HG03064 (cell line): ENCODE measurements around the gene PRR22.
A peak's percentile ranks its signal among the peaks of the same experiment; 100 is the strongest.
"Not testable (repeated sequence)": the region's sequence is repeated elsewhere in the genome, so short reads cannot be mapped to it uniquely, and the experiment has no call there.

Source experiments
- ATAC-seq: cut with Tn5 transposase; IDR thresholded peaks from one replicate; pipeline ENCODE4 v1.9.1; 2021; ENCODE audit warnings: low read depth; ENCODE audit not compliant: unreplicated experiment

Gene PRR22

DNA sequence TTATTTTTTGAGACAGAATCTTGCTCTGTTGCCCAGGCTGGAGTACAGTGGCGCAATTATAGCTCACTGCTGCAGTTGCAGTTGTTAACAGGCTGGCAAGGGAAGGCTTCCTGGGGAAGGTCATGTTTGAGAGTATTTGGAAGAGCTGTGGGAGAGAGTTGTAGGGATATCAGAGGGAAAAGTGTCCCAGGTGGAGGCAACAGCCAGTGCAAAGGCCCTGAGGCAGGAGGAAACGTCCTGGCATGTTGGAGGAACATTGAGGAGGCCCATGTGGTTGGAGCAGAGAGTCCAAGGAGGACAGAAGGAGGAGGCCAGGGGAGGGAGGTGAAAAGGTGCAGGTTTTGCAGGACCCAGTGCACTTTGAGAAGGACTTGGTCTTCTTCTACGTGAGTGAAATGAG is 8.6 kb upstream of the PRR22 start:
- ATAC-seq = no peak

DNA sequence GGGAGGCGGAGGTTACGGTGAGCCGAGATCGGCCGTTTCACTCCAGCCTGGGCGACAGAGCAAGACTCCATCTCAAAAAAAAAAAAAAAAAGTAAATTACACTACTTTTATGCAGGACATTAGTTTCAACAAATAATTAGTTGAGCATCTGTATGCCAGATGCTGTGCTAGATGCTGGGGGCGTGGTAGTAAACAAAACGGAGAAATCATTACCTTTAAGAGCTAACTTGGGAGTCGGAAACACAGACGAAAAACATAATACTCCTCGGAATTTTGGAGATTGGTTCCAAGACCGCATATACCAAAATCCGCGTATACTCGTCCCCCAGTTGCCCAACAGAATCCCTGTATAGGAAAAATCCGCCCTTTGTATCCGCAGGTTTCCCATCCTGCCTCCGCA is 7.7 kb upstream of the PRR22 start:
- no peak for ATAC-seq

DNA sequence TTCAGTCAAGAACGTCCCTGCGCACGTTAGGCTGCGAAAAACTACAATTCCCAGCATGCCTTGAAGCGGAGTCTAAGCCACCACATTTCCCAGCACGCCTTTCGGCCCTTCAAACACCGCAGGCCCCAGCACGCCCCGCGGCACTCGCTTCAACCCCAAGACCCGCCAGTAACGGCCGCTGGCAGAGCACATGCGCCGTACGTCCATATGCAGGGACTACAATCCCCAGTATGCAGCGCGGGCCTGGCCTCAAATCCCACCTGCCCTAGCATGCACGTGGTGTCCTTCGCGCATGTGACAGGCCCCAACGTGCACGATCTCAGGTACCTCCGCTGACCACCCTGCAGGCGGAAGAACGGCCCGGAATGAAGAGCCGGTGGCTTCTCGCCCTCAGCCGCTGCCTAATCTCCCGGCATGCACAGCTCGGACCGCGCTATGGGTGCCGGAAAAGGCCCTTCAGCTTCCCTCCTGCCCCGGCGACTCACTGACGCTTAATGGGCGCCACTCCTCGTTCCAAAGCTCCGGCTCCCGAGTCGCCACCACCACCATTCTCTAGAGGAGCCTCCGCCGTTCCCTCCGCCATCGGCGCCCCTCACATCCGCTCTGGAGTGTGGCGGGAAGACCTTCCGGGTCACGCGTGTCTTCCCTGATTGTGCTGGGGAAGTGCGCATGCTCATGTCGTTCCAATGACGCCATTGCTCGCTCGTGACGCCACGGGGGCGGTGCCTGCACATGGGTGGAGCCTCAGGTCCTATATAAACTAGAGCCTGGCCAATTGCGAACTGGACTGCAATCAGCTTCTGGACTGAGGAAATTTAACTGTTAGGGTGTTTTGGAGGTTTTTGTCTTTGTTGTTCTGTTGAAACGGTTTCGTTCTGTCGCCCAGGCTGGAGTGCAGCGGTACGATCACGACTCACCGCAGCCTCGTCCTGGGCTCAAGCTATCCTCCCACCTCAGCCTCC is 6.3 kb upstream of the PRR22 start, which contains the start of gene DUS3L:
Gene DUS3L (minus strand): TSS at position 605 of the 962 bp plus-strand sequence. CDS start 22 bp downstream, at position 583.
- ATAC-seq = peak; percentile 86

DNA sequence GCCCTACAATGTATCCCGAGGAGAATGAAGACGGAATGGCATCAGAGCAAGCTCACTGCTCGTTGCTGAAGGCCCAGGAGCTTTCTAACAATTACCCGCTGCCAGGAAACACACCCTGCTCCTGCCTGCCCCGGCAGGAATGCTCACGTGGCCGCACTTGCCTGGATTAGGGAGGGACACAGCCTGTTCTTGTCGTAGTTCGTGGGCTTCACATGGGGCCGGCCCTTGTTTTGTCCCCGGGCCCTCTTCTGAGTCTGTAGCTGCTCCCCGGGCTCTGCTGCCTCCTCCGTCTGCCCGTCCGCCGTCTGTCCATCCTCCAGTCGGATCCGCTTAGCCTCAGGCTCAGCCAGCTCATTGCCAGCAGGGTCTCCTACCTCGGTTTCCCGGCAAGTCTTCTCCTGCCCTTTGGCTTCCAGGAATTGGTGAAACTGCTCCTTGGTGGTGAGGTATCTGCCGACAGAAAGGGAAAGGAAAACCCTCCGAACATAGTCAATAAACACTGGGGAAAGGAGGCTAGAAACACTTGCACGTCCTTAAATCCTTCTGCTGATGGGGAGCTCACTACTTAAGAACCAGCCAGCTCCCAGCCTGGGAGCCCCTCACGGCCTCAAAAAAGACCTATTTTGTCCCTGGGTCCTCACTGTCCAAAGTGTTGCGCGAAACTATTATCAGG is 5.5 kb upstream of the PRR22 start:
- no peak for ATAC-seq

DNA sequence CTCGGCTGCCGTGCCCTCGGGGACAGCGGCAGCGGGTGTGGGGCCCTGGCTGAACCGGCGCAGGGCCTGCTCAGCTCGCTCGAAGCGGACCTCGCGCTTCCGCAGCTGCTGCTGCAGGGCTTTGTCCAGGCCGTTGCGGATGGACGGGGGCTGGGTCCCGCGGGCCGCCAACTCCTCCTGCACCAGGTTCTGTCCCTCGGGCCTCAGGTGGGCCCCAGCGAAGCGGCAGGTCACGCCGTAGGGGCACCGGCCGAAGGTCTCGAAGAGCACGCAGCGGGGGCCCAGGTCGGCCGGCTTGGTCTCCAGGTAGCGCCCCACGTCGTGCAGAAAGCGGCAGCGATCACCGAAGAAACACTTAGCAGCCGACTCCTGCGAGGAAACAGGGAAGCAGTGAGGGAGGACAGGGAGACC is 4.8 kb upstream of the PRR22 start:
- ATAC-seq = no peak

DNA sequence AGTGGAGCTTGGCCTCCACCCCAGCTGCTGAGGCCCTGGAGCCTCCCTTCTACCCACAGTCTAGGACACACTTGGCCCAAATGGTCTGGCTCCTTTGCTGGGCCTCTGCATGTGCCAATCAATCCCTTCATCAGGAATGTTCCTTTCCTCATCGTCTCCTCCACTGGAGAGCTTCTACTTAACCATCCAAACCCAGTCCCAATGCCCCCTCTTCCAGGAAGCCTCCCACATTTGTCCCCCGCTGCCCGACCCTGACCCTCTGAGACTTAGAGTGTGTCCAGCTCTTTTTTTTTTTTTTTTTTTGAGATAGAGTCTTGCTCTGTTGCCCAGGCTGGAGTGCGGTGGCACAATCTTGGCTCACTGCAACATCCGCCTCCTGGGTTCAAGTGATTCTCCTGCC is 3.9 kb upstream of the PRR22 start:
- ATAC-seq = no peak

DNA sequence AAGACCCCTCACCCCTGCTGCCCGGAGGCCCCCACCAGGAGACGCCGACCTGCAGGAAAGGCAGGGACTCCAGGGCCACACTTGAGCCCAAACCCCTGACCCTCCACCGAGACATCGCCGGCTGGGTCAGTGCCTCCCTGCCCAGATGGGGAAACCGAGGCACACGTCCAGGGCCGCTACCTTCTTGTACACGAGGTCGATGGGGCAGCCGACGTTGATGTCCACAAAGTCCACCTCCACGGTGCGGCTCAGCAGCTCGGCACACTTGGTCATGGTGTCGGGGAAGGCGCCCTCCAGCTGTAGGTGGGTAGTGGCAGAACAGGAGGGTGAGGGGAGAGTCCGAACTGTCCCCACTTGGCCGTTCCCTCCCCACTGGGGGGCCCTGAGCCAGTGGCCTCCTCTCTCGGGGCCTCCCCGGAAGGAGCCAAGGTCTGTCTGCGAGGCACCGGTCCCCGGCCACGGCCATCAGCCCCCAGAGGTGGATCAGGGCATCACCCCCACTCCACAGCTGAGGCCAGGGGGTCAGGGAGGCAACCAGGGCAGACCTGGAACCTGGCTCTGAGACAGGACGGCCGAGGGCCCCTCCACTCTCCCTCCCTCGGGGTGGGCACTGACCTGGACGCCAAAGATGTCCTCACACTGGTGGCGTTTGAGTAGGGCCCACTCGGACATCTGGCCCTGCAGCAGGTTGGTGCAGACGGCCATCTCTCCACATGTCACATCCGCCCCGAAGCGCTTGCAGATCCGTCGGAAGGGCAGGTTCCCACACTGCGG is 3.0 kb upstream of the PRR22 start:
- no peak for ATAC-seq

DNA sequence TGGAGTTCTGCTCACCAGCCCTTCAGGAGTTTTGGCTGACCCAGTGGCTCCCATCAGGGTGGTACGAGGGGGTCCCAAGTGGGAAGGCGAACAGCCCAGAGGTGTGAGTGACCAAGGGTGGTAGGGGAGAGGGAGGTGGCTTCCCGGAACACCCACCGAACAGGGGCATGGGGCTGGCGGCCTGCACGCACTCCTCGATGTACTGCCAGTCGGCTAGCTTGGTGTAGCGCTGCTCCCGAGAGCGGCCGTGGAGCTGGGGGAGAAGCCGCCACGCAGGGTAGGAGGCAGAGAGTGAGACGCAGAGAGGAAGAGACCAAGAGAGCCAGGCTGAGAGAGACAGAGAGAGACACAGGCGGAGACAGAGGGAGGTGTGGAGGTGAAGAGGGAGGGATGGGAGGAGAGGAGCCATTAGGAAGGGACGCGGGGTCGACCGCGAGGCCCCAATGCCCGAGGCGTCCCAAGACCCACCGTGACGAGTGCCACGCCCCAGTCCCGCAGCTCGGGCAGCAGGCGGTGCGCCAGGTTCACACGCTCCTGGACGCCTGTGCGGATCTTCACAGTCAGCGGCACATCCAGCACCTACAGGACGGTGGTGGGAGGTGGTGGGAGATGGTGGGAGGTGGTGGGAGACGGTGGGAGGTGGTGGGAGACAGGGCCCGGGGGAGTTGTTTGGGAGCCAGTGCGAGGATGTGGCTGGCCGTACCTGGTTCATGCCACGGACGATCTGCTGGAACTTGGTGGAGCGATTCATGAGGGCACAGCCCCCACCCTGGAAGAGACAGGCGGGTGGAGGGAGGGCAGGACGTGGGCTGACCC is 2.3 kb upstream of the PRR22 start:
- ATAC-seq = no peak

DNA sequence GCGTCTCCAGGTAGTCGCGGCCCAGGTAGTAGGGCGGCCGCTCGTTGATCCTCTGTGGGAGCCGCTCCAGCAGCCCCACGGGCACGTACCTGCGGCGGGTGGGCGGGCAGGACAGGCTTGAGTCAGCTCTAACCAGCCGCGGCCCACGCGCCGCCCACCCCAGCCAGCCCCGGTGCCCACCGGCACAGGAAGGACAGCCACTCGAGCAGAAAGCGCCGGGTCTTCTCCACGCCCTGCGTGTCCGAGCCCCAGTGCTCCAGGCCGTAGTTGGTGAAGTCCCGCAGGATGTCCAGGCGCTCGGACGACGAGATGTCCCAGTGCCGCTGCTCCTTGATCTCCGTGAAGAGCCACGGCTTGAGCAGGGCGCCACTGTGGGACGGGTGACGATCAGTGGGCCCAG is 877 bp upstream of the PRR22 start:
- no peak for ATAC-seq

DNA sequence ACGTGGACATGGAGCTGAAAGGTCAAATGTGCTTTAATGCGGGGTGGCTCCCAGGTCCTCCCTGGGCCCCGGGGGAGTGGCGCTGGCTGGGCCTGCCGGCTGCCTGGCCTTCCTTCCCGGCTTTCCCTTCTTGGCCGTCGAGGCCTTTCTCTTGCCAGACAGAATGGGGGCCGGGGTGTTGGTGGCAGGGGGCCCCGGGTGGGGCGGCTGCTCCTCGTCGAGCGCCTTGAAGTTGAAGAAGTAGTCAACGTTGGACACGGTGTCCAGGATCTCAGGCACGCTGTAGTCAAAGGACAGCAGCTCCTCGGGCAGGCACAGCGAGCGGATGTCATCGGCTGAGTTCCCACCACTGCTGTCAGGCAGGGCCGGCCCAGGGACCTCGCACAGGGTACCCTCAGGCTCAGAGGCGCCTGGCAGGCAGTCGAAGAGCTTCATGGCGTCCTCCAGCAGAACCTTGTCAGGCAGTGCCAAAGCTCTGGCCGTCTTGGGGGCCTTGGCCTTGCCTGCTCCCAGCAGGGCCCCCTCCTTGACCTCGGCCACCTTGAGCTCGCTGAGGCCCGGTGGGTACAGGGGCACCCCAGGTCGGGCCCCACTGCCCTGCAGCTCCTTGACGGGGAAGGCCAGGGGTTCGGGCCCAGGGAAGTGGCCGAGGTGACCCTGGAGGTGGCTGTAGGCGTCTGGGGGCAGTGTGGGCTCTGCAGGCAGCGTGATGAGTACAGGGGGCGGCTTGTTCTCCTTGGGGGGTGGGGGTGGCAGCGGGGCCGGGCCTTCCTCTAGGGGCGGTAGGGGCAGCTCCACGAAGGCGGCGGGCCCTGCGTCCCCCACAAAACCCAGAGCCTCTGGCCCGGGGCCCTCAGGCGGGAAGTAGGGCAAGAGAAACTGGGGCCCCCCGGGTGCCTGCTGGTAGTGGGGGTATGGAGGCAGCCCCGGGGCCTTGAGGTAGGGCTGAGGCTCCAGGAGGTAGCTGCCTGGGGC is 1.3 kb downstream of the PRR22 start:
- ATAC-seq = no peak

DNA sequence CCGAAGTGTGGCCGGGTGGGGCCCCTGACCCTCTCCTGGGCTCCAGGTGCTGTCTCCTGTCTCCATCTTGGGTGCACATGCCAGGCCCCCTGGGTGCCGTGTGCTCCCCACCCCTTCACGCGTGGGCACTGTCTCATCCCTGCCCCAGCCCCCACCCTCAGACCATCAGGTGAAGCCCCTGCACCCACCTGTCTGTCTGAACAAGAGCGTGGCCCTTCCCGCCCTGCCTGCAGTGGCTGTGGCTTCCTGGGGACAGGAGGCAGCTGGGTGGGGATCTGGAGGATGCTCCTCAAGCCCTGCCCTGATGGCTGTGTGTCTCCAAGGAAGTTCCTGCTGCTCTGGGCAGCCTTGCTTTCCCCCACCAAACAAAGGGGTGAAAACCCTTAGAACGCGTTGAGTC is 2.2 kb downstream of the PRR22 start:
- no peak for ATAC-seq

DNA sequence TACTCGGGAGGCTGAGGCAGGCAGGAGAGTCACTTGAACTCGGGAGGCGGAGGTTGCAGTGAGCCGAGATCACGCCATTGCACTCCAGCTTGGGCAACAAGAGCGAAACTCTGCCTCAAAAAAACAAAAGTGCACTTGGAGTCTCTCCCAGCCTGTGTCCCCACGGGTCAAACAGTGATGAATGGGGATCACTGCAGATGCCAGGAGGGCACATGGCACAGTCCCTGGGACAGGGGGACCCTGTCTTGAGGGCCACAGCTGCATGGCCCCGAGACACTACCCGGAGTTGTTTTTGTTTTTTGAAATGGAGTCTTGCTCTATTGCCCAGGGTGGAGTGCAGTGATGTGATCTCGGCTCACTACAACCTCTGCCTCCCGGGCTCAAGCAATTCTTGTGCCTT is 3.6 kb downstream of the PRR22 start:
- not testable (repeated sequence) for ATAC-seq

DNA sequence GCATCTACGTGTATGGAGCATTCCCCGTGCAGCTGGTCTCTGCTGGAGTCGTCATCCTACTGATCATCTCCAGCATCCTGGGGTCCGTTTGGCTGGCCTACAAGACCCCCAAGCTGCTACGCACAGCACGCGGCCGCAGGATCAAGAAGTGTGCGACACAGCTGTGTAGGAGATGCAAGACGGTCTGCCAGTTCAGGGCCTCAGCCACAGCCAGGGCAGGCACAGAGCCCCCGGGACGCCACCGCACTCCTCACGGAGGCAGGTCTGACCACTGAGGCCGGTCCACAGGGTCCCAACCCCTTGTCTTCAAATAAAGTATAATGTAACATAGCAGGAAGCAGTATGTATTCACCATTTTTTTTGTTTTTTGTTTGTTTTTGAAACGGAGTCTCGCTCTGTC is 6.1 kb downstream of the PRR22 start:
- no peak for ATAC-seq

DNA sequence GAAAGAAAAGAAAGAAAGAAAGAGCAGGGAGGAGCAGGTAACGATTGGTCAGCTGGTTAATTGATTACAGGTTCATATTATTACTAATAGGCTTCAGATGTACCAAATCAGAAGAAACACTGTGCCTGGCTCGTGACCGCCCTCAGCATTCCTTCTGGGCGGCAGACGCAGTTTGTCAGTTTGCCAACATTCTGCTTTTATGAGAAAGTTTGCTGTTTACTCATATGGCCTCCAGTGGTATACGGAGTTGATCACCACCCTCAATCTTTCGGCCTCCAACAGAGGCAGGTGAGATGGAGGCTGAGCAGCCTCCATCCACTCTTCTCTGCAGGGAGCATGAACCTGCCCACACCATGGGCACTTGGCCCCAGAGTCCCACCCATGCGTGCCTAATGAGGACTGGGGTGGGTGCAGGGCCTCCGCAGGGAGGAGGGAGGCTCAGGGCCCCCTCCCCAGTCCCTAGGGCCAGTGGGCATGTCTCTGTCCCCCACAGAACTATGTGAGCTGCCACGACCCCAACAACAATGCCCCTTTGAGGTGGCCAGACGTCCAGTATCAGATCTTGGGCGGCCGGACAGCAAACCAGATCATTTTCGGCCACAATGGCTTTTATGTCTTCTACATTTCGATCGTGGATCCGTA is 8.8 kb downstream of the PRR22 start:
- ATAC-seq = no peak

DNA sequence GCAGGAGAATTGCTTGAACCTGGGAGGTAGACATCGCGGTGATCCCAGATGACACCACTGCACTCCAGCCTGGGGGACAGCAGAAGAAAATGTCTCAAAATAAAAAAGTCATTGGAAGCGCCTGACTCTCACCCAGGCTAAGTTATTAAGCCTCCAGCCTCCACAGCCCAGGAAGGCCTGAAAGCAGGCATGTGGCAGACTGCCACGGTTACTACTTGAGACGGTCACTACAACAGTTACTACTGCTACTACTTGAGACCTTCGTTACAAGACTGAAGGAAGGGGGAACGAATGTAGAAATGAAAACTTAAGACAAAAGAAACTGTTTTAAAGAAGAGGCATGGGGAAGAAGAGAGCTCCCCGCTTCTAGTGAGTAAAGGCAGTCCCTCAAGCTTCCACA is 9.6 kb downstream of the PRR22 start:
- no peak for ATAC-seq

DNA sequence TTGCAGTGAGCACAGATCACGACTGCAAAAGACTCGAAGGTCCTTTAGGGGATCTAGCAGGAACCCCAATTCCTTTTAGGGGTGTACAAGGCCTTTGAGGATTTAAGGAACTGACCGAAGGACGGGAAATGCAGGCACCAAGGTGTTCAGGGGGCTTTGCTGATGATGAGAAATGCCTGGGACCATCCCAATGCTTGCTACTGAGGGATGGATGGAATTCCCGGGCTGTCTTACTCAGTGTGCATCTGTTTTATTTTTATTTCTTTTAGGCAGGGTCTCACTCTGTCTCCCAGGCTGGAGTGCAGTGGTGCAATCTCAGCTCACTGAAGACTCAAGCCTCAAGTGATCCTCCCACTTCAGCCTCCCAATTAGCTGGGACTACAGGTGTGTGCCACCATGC is 11.3 kb downstream of the PRR22 start:
- ATAC-seq = no peak

DNA sequence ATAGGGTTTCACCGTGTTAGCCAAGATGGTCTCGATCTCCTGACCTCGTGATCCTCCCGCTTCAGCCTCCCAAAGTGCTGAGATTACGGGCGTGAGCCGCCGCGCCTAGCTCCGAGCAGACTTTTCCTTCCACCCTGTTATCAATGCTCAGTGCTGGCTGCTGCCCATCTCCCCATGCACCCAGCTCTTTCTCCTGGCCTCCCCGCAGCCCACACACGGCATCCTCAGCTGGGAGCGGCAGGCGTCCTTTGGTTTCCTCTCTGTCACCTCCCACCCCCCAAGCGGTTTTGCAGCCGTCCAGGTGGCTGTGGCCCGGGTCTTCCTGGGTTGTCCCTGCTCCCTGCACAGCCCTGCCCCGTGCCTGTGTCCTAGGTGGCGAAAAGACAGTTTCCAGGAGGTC is 12.1 kb downstream of the PRR22 start:
- no peak for ATAC-seq

DNA sequence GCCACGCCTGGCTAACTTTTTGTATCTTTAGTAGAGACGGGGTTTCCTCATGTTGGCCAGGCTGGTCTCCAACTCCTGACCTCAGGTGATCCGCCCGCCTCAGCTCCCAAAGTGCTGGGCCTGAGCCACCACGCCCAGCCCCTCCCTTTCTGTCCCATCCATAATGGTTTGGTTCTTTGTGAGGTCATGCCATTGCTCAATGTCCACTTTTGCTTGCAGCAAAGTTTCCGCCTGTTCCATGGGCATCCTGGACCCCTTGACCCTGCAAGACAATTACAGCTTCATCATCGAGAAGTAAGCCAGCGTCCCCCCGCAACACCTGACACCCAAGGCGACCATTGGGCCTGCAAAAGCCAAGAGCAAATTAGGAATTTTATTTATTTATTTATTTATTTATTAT is 16.6 kb downstream of the PRR22 start:
- ATAC-seq = no peak

DNA sequence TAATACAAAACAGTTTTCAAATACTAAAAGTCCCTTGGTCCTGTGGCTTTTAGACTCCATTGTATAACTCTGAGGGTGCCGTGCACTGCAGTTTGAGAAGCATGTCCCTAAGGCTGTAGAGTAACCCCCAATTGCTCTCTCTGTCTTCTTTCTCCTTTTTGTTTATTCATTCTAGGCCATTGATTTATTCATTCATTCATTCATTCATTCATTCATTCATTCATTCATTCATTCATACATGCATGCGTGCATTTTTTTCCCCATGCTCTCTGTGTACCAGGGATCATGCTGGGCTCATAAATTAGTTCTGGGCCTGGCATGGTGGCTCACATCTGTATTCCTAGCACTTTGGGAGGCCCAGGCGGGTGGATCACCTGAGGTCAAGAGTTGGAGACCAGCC is 19.3 kb downstream of the PRR22 start:
- no peak for ATAC-seq
